NCI-H82 (cell line): ENCODE measurements around the gene PNKP.

ENCODE experiments used
- DNase-seq: peaks from one replicate; lab custom pipeline; 2025; lab: John Stamatoyannopoulos, UW

The PNKP gene

GRCh38 chr19:49876422-49877019 lies 9.1 kb upstream of the PNKP start:
- peak; percentile 99 for DNase-seq

- peak; percentile 78 for DNase-seq
These were observed 8.6 kb upstream of the PNKP start for GRCh38 chr19:49875857-49876421.

- DNase-seq = no peak
These were observed 7.8 kb upstream of the PNKP start for GRCh38 chr19:49875177-49875576.

- DNase-seq = no peak
These were observed 7.3 kb upstream of the PNKP start for GRCh38 chr19:49874503-49875157.

GRCh38 chr19:49873834-49874233 lies 6.5 kb upstream of the PNKP start:
- no peak for DNase-seq

- DNase-seq = no peak
These were observed 5.7 kb upstream of the PNKP start for GRCh38 chr19:49873129-49873521.

GRCh38 chr19:49872245-49873128 lies 5.1 kb upstream of the PNKP start:
- no peak for DNase-seq

- DNase-seq = no peak
These were observed 4.1 kb upstream of the PNKP start for GRCh38 chr19:49871349-49871985.

GRCh38 chr19:49870309-49870901 lies 3.0 kb upstream of the PNKP start:
- DNase-seq = peak; percentile 48

- peak; percentile 100 for DNase-seq
These were observed 2.3 kb upstream of the PNKP start for GRCh38 chr19:49869484-49870308.

GRCh38 chr19:49869009-49869483 lies 1.7 kb upstream of the PNKP start:
- DNase-seq = no peak

GRCh38 chr19:49864890-49865289 lies 2.5 kb downstream of the PNKP start:
- DNase-seq = no peak

GRCh38 chr19:49863935-49864320 lies 3.4 kb downstream of the PNKP start:
- no peak for DNase-seq

GRCh38 chr19:49863254-49863934 lies 4.0 kb downstream of the PNKP start:
- no peak for DNase-seq

- DNase-seq = peak; percentile 63
These were observed 4.8 kb downstream of the PNKP start for GRCh38 chr19:49862391-49863253.

- DNase-seq = no peak
These were observed 5.6 kb downstream of the PNKP start for GRCh38 chr19:49861541-49862378.

- no peak for DNase-seq
These were observed 6.3 kb downstream of the PNKP start for GRCh38 chr19:49861107-49861506.
